ENCODE measurements around the gene RPL37A. TPM values are rescaled to one million over a fixed set of nuclear protein-coding genes. Genes with fewer than 3 reads are reported as not detected.
"Not testable (repeated sequence)": the region's sequence is repeated elsewhere in the genome, so short reads cannot be mapped to it uniquely, and the experiment has no call there.

RPL37A gene
- total RNA-seq, 2 donors from 2014 or later: 2,589 to 2,765 TPM

GRCh38 chr2:216517447-216518225 lies 19.0 kb downstream of the RPL37A start:
- Mint-ChIP-seq H3K4me1 (peaks cover 5% of the 10 kb centered on the region), H3K36me3 (ENCODE audit: low read depth) (no peaks in the 10 kb centered on the region), H3K27me3 (ENCODE audit: insufficient read depth) (no peaks in the 10 kb centered on the region), H3K9me3 (no peaks in the 10 kb centered on the region), H3K4me3 (no peak overlapping the region), H3K27ac (no peak overlapping the region)
- no peak for DNase-seq
- Histone ChIP-seq H3K4me3 (ENCODE audit: low read length) (no peak overlapping the region), H3K4me1 (ENCODE audit: control insufficient read depth, insufficient read depth, low read length) (no peaks in the 10 kb centered on the region), H3K27me3 (ENCODE audit: control insufficient read depth, insufficient read depth, low read length, poor library complexity, severe bottlenecking) (no peaks in the 10 kb centered on the region), H3K27ac (ENCODE audit: low read depth, low read length) (peak overlapping the region; percentile 1), H3K9me3 (ENCODE audit: control insufficient read depth, low read length) (no peaks in the 10 kb centered on the region), H3K9ac (ENCODE audit: extremely low read depth, low read length, poor library complexity, severe bottlenecking) (no peak overlapping the region), H3K36me3 (ENCODE audit: control insufficient read depth, insufficient read depth, low read length) (peaks cover 4% of the 10 kb centered on the region)
- TF ChIP-seq CTCF (conservative IDR thresholded peaks at IDR 0.05): no peak
- 80 to 85% methylated on average over 3 to 4 of the region's 4 CpGs for WGBS, 2 experiments (ENCODE audit: insufficient coverage in 1 of 2, insufficient read length in 1 of 2)

DNA sequence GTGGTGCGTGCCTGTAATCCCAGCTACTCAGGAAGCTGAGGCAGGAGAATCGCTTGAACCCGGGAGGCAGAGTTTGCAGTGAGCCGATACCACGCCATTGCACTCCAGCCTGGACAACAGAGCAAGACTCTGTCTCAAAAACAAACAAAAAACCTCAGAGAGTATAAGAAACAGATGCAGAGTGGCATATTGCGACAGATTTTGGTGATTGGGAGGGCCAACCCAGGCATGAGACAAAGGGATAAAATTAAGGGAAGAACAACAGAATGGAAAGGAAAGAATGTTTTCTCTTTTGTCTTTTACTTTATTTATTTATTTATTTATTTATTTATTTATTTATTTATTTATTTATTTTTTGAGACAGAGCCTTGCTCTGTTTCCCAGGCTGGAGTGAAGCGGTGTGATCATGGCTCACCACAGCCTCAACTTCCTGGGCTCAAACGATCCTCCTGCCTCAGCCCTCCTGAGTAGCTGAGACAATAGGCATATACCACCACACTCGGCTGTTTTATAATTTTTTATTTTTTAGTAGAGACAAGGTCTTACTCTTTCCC lies 20.0 kb downstream of the RPL37A start:
- WGBS, 2 experiments (ENCODE audit: insufficient coverage in 1 of 2, insufficient read length in 1 of 2): 87 to 93% methylated on average over 8 to 9 of the region's 9 CpGs

DNA sequence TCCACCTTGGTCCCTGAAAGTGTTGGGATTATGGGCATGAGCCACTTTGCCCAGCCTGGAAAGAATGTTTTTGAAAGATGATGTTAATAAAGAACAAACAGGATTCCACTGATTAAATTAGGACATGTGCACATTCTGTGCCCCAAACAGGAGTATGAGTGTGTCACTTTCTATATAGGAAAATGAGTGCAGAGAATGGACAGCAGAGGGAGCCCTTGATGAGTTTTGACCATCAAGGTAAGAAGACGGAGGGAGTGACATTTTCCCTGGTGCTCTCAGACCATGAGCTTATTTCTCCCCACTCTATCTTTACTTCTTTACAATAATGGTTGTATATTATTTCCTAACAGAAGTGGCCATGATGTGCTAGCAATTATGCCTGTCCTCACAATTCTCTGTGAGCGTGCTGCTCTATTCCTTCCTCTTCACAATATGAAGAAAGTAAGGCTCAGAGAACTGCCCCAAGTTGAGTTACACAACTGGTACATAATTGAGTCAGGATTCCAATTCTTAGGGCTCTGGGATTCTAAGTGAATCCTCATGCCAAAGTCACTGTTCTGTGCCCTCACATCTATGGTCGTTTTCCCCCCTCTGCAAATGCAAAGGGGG lies 20.6 kb downstream of the RPL37A start:
- Mint-ChIP-seq H3K27ac (no peak overlapping the region), H3K36me3 (ENCODE audit: low read depth) (no peaks in the 10 kb centered on the region), H3K4me3 (no peak overlapping the region), H3K27me3 (ENCODE audit: insufficient read depth) (no peaks in the 10 kb centered on the region), H3K9me3 (no peaks in the 10 kb centered on the region), H3K4me1 (peaks cover 5% of the 10 kb centered on the region)
- 54 to 75% methylated on average over 2 to 3 of the region's 3 CpGs for WGBS, 2 experiments (ENCODE audit: insufficient coverage in 1 of 2, insufficient read length in 1 of 2)
- peak; percentile 90 for TF ChIP-seq CTCF (conservative IDR thresholded peaks at IDR 0.05)
- Histone ChIP-seq H3K4me1 (ENCODE audit: control insufficient read depth, insufficient read depth, low read length) (no peaks in the 10 kb centered on the region), H3K27ac (ENCODE audit: low read depth, low read length) (no peak overlapping the region), H3K9me3 (ENCODE audit: control insufficient read depth, low read length) (no peaks in the 10 kb centered on the region), H3K9ac (ENCODE audit: extremely low read depth, low read length, poor library complexity, severe bottlenecking) (no peak overlapping the region), H3K36me3 (ENCODE audit: control insufficient read depth, insufficient read depth, low read length) (peaks cover 4% of the 10 kb centered on the region), H3K4me3 (ENCODE audit: low read length) (no peak overlapping the region), H3K27me3 (ENCODE audit: control insufficient read depth, insufficient read depth, low read length, poor library complexity, severe bottlenecking) (no peaks in the 10 kb centered on the region)
- DNase-seq: peak; percentile 85

More for the DNA sequence above, 20.0 kb downstream of the RPL37A start:
- H3K36me3 Mint-ChIP-seq (ENCODE audit: low read depth); H3K4me1 ChIP-seq (ENCODE audit: control insufficient read depth, insufficient read depth, low read length); H3K36me3 ChIP-seq (ENCODE audit: control insufficient read depth, insufficient read depth, low read length); H3K9me3 ChIP-seq (ENCODE audit: control insufficient read depth, low read length); H3K27me3 Mint-ChIP-seq (ENCODE audit: insufficient read depth); H3K27ac ChIP-seq (ENCODE audit: low read depth, low read length); H3K27me3 ChIP-seq (ENCODE audit: control insufficient read depth, insufficient read depth, low read length, poor library complexity, severe bottlenecking); H3K27ac Mint-ChIP-seq; DNase-seq; H3K9me3 Mint-ChIP-seq; H3K4me1 Mint-ChIP-seq; H3K4me3 ChIP-seq (ENCODE audit: low read length); H3K9ac ChIP-seq (ENCODE audit: extremely low read depth, low read length, poor library complexity, severe bottlenecking); H3K4me3 Mint-ChIP-seq: not testable (repeated sequence)

Measured in endodermal cell (in vitro differentiated cells).